GM12891 (cell line): Measurements from ENCODE around the gene HNF4A.

Experiments used
- POLR2A ChIP-seq: IDR thresholded peaks from 2 replicates; pipeline ENCODE4 v1.6.1; 2011; ENCODE audit warnings: low read depth, low read length, control low read depth
- POLR2AphosphoS5 ChIP-seq: IDR thresholded peaks from 2 replicates; pipeline ENCODE4 v1.6.1; 2011; ENCODE audit warnings: low read depth, low read length, control low read depth
- TAF1 ChIP-seq: IDR thresholded peaks from 2 replicates; pipeline ENCODE4 v1.6.1; 2011; ENCODE audit warnings: low read depth, low read length, control low read depth

DNA sequence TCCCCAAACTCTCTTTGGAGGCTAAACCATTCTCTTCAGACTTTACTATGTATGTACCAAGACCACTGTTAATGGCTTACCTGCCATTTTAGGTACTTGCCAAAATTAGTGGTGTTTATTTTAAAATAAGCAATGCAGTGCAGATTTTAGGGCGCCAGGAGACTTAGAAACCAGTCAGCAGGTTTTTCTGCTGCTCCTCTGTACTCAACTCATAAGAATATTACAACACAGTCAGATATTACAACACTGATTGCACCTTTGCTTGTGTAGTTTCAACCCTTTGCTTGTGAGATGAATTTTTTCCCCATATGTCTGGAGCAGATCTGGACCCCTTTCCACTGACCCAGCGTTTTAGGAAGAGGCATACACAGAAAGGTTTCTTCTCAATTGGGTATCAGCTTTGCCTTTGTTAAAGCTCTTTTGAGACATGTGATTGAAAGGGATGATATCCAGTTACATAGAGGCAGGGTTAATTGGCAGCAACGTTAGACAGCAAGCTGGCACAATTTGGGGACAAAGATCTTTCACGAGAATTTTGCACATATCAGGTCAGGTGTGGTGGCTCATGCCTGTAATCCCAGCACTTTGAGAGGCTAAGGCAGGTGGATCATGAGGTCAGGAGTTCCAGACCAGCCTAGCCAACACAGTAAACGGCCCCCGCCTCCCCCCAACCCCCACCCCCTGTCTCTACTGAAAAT is 126.4 kb downstream of the HNF4A start:
- TF ChIP-seq POLR2A: no peak
- TF ChIP-seq TAF1: no peak
- TF ChIP-seq POLR2AphosphoS5: no peak
